ENCODE data around the gene SMIM24.

SMIM24 gene

DNA sequence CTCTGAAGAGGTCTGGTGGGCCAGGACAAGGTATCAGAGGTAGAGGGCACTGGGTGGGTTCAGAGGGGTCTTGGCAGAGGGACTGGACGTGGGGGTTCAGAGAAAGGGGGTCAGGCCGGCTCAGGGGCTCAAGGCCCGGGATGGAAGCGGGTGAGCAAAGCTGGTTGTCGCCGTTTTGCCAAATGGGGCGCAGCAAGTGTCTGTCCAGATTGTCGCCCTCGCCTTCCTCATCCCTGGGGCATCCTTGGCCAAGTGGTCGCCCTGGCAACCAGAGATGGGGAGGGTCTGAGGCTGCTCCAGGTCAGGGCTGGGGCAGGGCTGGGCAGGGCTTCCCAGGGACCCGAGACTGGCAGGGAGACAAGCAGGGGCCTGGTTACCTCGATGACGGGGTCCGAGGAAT lies 13.3 kb upstream of the SMIM24 start:
- no peak for DNase-seq
- Histone ChIP-seq H3K79me1 (replicated peaks; ENCODE audit: low read length, poor library complexity, severe bottlenecking) (peaks cover 38% of the 10 kb centered on the region), H3K4me2 (ENCODE audit: low read length, poor library complexity, severe bottlenecking) (no peak overlapping the region), H2BK120ac (ENCODE audit: low read depth, low read length) (no peak overlapping the region), H3K4me3 (ENCODE audit: insufficient read depth in 1 of 2, low read depth in 1 of 2, low read length in 2 of 2) (no peak overlapping the region), H3K4ac (ENCODE audit: low read depth in 1 of 2, low read length in 2 of 2) (no peak overlapping the region), H3K18ac (ENCODE audit: low read depth in 1 of 2, low read length in 2 of 2) (no peak overlapping the region), H3K27ac (ENCODE audit: low read length, poor library complexity, severe bottlenecking) (no peak overlapping the region), H2AFZ (ENCODE audit: low read depth, low read length) (no peak overlapping the region), H3K9ac (ENCODE audit: low read length) (no peak overlapping the region), H3K14ac (ENCODE audit: low read length in 2 of 2) (no peak overlapping the region), H3K9me3 (ENCODE audit: control insufficient read depth, low read length) (no peaks in the 10 kb centered on the region), H3K4me1 (ENCODE audit: control insufficient read depth, insufficient read depth, low read depth, low read length) (peaks cover 37% of the 10 kb centered on the region), H3K23ac (ENCODE audit: low read length in 2 of 2) (no peak overlapping the region), H3K36me3 (ENCODE audit: control insufficient read depth in 1 of 2, insufficient read depth in 2 of 2, low read depth in 1 of 2, low read length in 2 of 2) (peaks cover 40 to 75% of the 10 kb centered on the region in 2 experiments), H2BK5ac (ENCODE audit: low read depth, low read length, poor library complexity, severe bottlenecking) (no peak overlapping the region), H2BK15ac (ENCODE audit: low read depth, poor library complexity, severe bottlenecking) (no peak overlapping the region), H2BK12ac (ENCODE audit: low read length in 2 of 2) (no peak overlapping the region), H4K91ac (ENCODE audit: low read length) (no peak overlapping the region), H3K27me3 (ENCODE audit: control insufficient read depth in 1 of 2, insufficient read depth in 1 of 2, low read length in 2 of 2) (no peaks in the 10 kb centered on the region), H2AK5ac (ENCODE audit: low read length, severe bottlenecking) (no peak overlapping the region), H4K8ac (ENCODE audit: low read length) (no peak overlapping the region)
- WGBS: 96% methylated on average over 14 of the region's 14 CpGs

DNA sequence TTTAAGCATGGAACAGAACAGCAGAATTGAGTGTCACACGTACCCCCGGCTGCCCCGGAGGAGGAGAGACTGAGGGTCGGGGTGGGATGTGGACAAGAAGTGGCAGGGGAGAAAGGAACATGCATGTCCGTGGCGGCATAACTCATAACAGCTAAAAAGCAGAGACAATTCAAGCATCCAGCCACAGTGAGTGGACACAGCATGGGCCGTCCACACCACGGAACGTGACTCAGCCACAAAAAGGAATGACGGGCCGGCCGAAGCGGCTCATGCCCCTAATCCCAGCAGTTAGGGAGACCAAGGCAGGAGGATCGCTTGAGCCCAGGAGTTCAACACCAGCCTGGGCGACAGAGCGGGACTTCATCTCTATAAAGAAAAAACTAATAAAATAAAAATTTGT lies 12.6 kb upstream of the SMIM24 start:
- Histone ChIP-seq H4K8ac (ENCODE audit: low read length) (no peak overlapping the region), H3K27me3 (ENCODE audit: control insufficient read depth in 1 of 2, insufficient read depth in 1 of 2, low read length in 2 of 2) (no peaks in the 10 kb centered on the region), H4K91ac (ENCODE audit: low read length) (no peak overlapping the region), H2BK120ac (ENCODE audit: low read depth, low read length) (no peak overlapping the region), H3K9ac (ENCODE audit: low read length) (no peak overlapping the region), H2AK5ac (ENCODE audit: low read length, severe bottlenecking) (peak overlapping the region; percentile 26), H2BK5ac (ENCODE audit: low read depth, low read length, poor library complexity, severe bottlenecking) (no peak overlapping the region), H3K4ac (ENCODE audit: low read depth in 1 of 2, low read length in 2 of 2) (no peak overlapping the region), H2BK15ac (ENCODE audit: low read depth, poor library complexity, severe bottlenecking) (no peak overlapping the region), H3K4me2 (ENCODE audit: low read length, poor library complexity, severe bottlenecking) (no peak overlapping the region), H3K18ac (ENCODE audit: low read depth in 1 of 2, low read length in 2 of 2) (no peak overlapping the region), H3K79me1 (replicated peaks; ENCODE audit: low read length, poor library complexity, severe bottlenecking) (peaks cover 38% of the 10 kb centered on the region), H3K27ac (ENCODE audit: low read length, poor library complexity, severe bottlenecking) (no peak overlapping the region), H3K4me3 (ENCODE audit: insufficient read depth in 1 of 2, low read depth in 1 of 2, low read length in 2 of 2) (no peak overlapping the region), H3K14ac (ENCODE audit: low read length in 2 of 2) (no peak overlapping the region), H3K9me3 (ENCODE audit: control insufficient read depth, low read length) (no peaks in the 10 kb centered on the region), H2BK12ac (ENCODE audit: low read length in 2 of 2) (no peak overlapping the region), H3K4me1 (ENCODE audit: control insufficient read depth, insufficient read depth, low read depth, low read length) (peaks cover 38% of the 10 kb centered on the region), H2AFZ (ENCODE audit: low read depth, low read length) (no peak overlapping the region), H3K36me3 (ENCODE audit: control insufficient read depth in 1 of 2, insufficient read depth in 2 of 2, low read depth in 1 of 2, low read length in 2 of 2) (peaks cover 42 to 79% of the 10 kb centered on the region in 2 experiments), H3K23ac (ENCODE audit: low read length in 2 of 2) (no peak overlapping the region)
- 89% methylated on average over 13 of the region's 16 CpGs for WGBS
- DNase-seq: no peak

DNA sequence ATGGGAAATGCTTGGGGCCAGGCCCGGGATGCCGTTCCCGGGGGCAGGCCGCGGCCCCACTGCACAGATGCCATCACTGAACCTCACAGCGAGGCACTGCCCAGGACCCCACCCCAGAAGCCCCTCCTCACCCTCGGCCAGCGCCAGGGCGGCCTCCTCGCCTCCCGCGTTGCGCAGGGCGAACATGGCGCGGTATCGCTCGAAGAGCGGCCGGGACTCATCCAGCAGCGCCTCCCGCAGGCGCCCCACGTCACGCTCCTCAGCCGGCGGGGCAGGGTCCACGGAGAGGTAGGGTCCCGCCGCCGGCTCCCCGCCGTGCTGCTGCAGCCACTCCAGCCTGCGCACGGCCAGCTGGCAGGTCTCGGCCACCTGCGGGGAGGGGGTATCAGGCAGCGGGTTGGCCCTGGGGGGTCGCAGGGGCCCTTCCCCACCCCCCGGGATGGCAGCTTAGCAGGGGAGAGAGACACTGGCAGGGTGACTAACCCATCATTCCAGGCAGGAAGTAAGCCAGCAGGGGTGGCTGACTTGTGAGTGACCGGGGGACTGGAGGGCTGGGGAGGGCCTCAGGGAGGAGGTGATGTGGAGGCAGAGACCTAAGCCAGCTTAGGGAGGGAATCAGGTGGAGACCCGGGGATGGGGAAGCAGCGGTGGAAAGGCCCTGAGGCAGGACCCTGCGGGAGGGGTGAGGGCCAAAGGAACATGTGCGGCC lies 12.0 kb upstream of the SMIM24 start:
- Histone ChIP-seq H3K4me1 (ENCODE audit: control insufficient read depth, insufficient read depth, low read depth, low read length) (peaks cover 32% of the 10 kb centered on the region), H2AK5ac (ENCODE audit: low read length, severe bottlenecking) (peak overlapping the region; percentile 4), H3K36me3 (ENCODE audit: control insufficient read depth in 1 of 2, insufficient read depth in 2 of 2, low read depth in 1 of 2, low read length in 2 of 2) (peaks cover 42 to 76% of the 10 kb centered on the region in 2 experiments), H3K4me3 (ENCODE audit: insufficient read depth in 1 of 2, low read depth in 1 of 2, low read length in 2 of 2) (no peak overlapping the region), H3K18ac (ENCODE audit: low read depth in 1 of 2, low read length in 2 of 2) (no peak overlapping the region), H3K4ac (ENCODE audit: low read depth in 1 of 2, low read length in 2 of 2) (no peak overlapping the region), H3K9me3 (ENCODE audit: control insufficient read depth, low read length) (no peaks in the 10 kb centered on the region), H4K91ac (ENCODE audit: low read length) (no peak overlapping the region), H3K14ac (ENCODE audit: low read length in 2 of 2) (no peak overlapping the region), H3K27ac (ENCODE audit: low read length, poor library complexity, severe bottlenecking) (no peak overlapping the region), H2AFZ (ENCODE audit: low read depth, low read length) (no peak overlapping the region), H3K9ac (ENCODE audit: low read length) (no peak overlapping the region), H2BK120ac (ENCODE audit: low read depth, low read length) (no peak overlapping the region), H2BK15ac (ENCODE audit: low read depth, poor library complexity, severe bottlenecking) (no peak overlapping the region), H4K8ac (ENCODE audit: low read length) (no peak overlapping the region), H2BK5ac (ENCODE audit: low read depth, low read length, poor library complexity, severe bottlenecking) (no peak overlapping the region), H3K4me2 (ENCODE audit: low read length, poor library complexity, severe bottlenecking) (no peak overlapping the region), H3K79me1 (replicated peaks; ENCODE audit: low read length, poor library complexity, severe bottlenecking) (peaks cover 35% of the 10 kb centered on the region), H2BK12ac (ENCODE audit: low read length in 2 of 2) (no peak overlapping the region), H3K23ac (ENCODE audit: low read length in 2 of 2) (no peak overlapping the region), H3K27me3 (ENCODE audit: control insufficient read depth in 1 of 2, insufficient read depth in 1 of 2, low read length in 2 of 2) (no peaks in the 10 kb centered on the region)
- 96% methylated on average over 45 of the region's 45 CpGs for WGBS
- no peak for DNase-seq

DNA sequence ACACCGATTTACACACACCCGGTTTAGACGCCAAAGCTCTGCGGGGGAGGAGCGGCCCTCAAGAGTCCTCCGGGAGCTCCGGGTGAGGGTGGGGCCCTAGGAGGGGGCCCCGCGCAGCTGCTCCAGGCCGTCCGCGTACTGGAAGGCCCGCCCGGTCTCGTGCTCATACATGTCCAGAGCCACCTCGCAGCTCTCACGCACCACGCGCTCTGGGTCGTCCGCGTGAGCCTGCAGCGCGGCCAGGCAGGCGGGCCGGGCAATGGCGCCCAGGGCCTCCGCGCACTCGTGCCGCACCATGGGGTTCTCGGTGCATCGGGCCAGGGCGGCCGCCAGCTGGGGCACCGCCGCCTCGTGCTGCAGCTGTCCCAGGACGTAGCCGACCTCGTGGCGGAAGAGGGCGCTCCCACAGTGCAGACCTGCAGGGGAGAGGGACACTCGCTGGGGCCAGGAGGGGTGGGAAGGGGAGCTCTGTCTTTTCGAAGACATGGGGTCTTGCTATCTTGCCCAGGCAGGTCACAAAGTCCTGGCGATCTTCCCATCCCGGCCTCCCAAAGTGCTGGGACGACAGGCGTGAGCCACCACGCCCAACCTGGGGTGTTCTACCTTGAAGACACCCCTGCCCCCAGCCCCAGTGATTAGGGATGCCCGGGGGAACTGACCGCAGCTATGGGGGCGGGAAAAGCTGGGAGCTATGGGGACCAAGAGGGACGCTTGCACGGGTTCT lies 11.2 kb upstream of the SMIM24 start:
- Histone ChIP-seq H3K9ac (ENCODE audit: low read length) (no peak overlapping the region), H2AFZ (ENCODE audit: low read depth, low read length) (no peak overlapping the region), H2BK5ac (ENCODE audit: low read depth, low read length, poor library complexity, severe bottlenecking) (no peak overlapping the region), H3K36me3 (ENCODE audit: control insufficient read depth in 1 of 2, insufficient read depth in 2 of 2, low read depth in 1 of 2, low read length in 2 of 2) (peaks cover 35 to 73% of the 10 kb centered on the region in 2 experiments), H4K8ac (ENCODE audit: low read length) (no peak overlapping the region), H3K4me1 (ENCODE audit: control insufficient read depth, insufficient read depth, low read depth, low read length) (peaks cover 31% of the 10 kb centered on the region), H3K14ac (ENCODE audit: low read length in 2 of 2) (no peak overlapping the region), H3K27ac (ENCODE audit: low read length, poor library complexity, severe bottlenecking) (no peak overlapping the region), H3K9me3 (ENCODE audit: control insufficient read depth, low read length) (no peaks in the 10 kb centered on the region), H4K91ac (ENCODE audit: low read length) (peak overlapping the region; percentile 62), H3K4me3 (ENCODE audit: insufficient read depth in 1 of 2, low read depth in 1 of 2, low read length in 2 of 2) (no peak overlapping the region), H3K4ac (ENCODE audit: low read depth in 1 of 2, low read length in 2 of 2) (no peak overlapping the region), H3K79me1 (replicated peaks; ENCODE audit: low read length, poor library complexity, severe bottlenecking) (peaks cover 32% of the 10 kb centered on the region), H3K18ac (ENCODE audit: low read depth in 1 of 2, low read length in 2 of 2) (no peak overlapping the region), H2BK12ac (ENCODE audit: low read length in 2 of 2) (no peak overlapping the region), H3K4me2 (ENCODE audit: low read length, poor library complexity, severe bottlenecking) (no peak overlapping the region), H3K23ac (ENCODE audit: low read length in 2 of 2) (no peak overlapping the region), H2BK120ac (ENCODE audit: low read depth, low read length) (no peak overlapping the region), H2BK15ac (ENCODE audit: low read depth, poor library complexity, severe bottlenecking) (no peak overlapping the region), H2AK5ac (ENCODE audit: low read length, severe bottlenecking) (no peak overlapping the region), H3K27me3 (ENCODE audit: control insufficient read depth in 1 of 2, insufficient read depth in 1 of 2, low read length in 2 of 2) (no peaks in the 10 kb centered on the region)
- WGBS: 96% methylated on average over 53 of the region's 55 CpGs
- no peak for DNase-seq
